Lung (tissue), 12 donors: ENCODE results near the gene CEP57L1. TPM values are rescaled to one million over a fixed set of nuclear protein-coding genes. Genes with fewer than 3 reads are reported as not detected.

ENCODE experiments used
- ATAC-seq: fragments of 200-7000 bp; cut with Tn5 transposase; one replicate; pipeline ENCODE4 v1.9.1; 2020; ENCODE audit warnings: moderate number of reproducible peaks; ENCODE audit not compliant: insufficient read depth, low FRiP score
- DNase-seq, 3 donors: peaks; one replicate each; pipeline ENCODE4 v3.0.0-alpha.2; 2013 to 2017
- H3K27ac ChIP-seq, 2 donors: one replicate each; pipeline ENCODE4 v1.5.1; 2013; ENCODE audit warnings: mild to moderate bottlenecking in 2 of 2, moderate library complexity in 2 of 2, control low read depth in 1 of 2, inconsistent platforms in 1 of 2, low read depth in 1 of 2, low read length in 1 of 2
- H3K27me3 ChIP-seq, 3 donors: one replicate each; pipeline ENCODE4 v1.5.1; 2013; ENCODE audit warnings: low read length in 2 of 3; ENCODE audit not compliant: control insufficient read depth in 3 of 3, insufficient read depth in 3 of 3
- H3K36me3 ChIP-seq, 4 donors: one replicate each; pipeline ENCODE4 v1.5.1; 2013; ENCODE audit warnings: low read length in 4 of 4, mild to moderate bottlenecking in 1 of 4, moderate library complexity in 1 of 4; ENCODE audit not compliant: control insufficient read depth in 4 of 4, insufficient read depth in 4 of 4
- H3K4me1 ChIP-seq, 5 donors: one replicate each; pipeline ENCODE4 v1.5.1; 2013; ENCODE audit warnings: low read length in 5 of 5, mild to moderate bottlenecking in 2 of 5, moderate library complexity in 1 of 5; ENCODE audit not compliant: control insufficient read depth in 5 of 5, insufficient read depth in 5 of 5
- H3K4me3 ChIP-seq: one replicate; pipeline ENCODE4 v1.5.1; 2013; ENCODE audit warnings: mild to moderate bottlenecking, control low read depth, moderate library complexity
- H3K9ac ChIP-seq, 2 donors: one replicate each; pipeline ENCODE4 v1.5.1; 2013; ENCODE audit warnings: low read length in 2 of 2, control low read depth in 1 of 2; ENCODE audit not compliant: insufficient read depth in 1 of 2
- H3K9me3 ChIP-seq, 4 donors: one replicate each; pipeline ENCODE4 v1.5.1; 2013; ENCODE audit warnings: low read length in 3 of 4, mild to moderate bottlenecking in 1 of 4, moderate library complexity in 1 of 4; ENCODE audit not compliant: control insufficient read depth in 4 of 4, insufficient read depth in 3 of 4
- WGBS, 2 donors: extraction: QIAGEN DNeasy Blood & Tissue Kit; methylation state at CpG; one replicate each; pipeline ENCODE4 v1.1.7; 2013; 5-methylcytosine and 5-hydroxymethylcytosine counted together
- polyA plus RNA-seq, 2 donors: library from polyadenylated mRNA; stranded (reverse); fragments of 200-250 nt; gene quantifications; one replicate each; pipeline ENCODE4 v1.2.1, GENCODE V29; 2013
- total RNA-seq, 2 donors: library from RNA; depleted of rRNA in 1 of 2; stranded (reverse); fragments of >200 nt in 1 of 2; gene quantifications; one replicate each; pipeline ENCODE4 v1.2.1, GENCODE V29; 2014 to 2021
- TF ChIP-seq, protein P1 (sequence below): IDR thresholded peaks from 2 replicates; pipeline ENCODE4 v1.5.1; 2012; ENCODE audit warnings: mild to moderate bottlenecking; ENCODE audit errors: control extremely low read depth, extremely low read depth
- donor health status: control.
- donor health status: control.
- donor health status: Bipolar disorder and iron deficiency.
- donor health status: healthy.
- donor health status: DM: yes; HTN: yes; CAD: no.

Gene CEP57L1
- total and polyA plus RNA-seq, 4 donors = 4.8 to 44.3 (median 8.2) TPM

GRCh38 chr6:109056661-109057060, 38.6 kb upstream of the CEP57L1 start:
- no peak overlapping the region for H3K4me3 ChIP-seq
- no peaks in the 10 kb centered on the region for H3K27me3 ChIP-seq
- TF ChIP-seq, protein P1, sequence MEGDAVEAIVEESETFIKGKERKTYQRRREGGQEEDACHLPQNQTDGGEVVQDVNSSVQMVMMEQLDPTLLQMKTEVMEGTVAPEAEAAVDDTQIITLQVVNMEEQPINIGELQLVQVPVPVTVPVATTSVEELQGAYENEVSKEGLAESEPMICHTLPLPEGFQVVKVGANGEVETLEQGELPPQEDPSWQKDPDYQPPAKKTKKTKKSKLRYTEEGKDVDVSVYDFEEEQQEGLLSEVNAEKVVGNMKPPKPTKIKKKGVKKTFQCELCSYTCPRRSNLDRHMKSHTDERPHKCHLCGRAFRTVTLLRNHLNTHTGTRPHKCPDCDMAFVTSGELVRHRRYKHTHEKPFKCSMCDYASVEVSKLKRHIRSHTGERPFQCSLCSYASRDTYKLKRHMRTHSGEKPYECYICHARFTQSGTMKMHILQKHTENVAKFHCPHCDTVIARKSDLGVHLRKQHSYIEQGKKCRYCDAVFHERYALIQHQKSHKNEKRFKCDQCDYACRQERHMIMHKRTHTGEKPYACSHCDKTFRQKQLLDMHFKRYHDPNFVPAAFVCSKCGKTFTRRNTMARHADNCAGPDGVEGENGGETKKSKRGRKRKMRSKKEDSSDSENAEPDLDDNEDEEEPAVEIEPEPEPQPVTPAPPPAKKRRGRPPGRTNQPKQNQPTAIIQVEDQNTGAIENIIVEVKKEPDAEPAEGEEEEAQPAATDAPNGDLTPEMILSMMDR = no peak
- DNase-seq = no peak
- H3K9me3 ChIP-seq = no peaks in the 10 kb centered on the region
- ATAC-seq = no peak
- peaks cover 0 to 20% (median 10%) of the 10 kb centered on the region in 5 donors for H3K4me1 ChIP-seq
- H3K9ac ChIP-seq = no peak overlapping the region
- no peaks in the 10 kb centered on the region for H3K36me3 ChIP-seq
- no peak overlapping the region for H3K27ac ChIP-seq

GRCh38 chr6:109058620-109059019, 36.7 kb upstream of the CEP57L1 start:
- DNase-seq = peak in 1 of 3 donors; percentile 22
- H3K36me3 ChIP-seq = no peaks in the 10 kb centered on the region
- H3K9me3 ChIP-seq = no peaks in the 10 kb centered on the region
- H3K9ac ChIP-seq = no peak overlapping the region
- TF ChIP-seq, protein P1 = no peak
- no peak overlapping the region for H3K27ac ChIP-seq
- no peak for ATAC-seq
- no peak overlapping the region for H3K4me3 ChIP-seq
- peaks cover 0 to 24% (median 7%) of the 10 kb centered on the region in 5 donors for H3K4me1 ChIP-seq
- 12 to 20% methylated on average over 2 of the region's 2 CpGs for WGBS, 2 donors
- H3K27me3 ChIP-seq = no peaks in the 10 kb centered on the region

GRCh38 chr6:109059153-109059552, 36.2 kb upstream of the CEP57L1 start:
- peaks cover 0 to 24% (median 6%) of the 10 kb centered on the region in 5 donors for H3K4me1 ChIP-seq
- 34 to 39% methylated on average over 3 of the region's 3 CpGs for WGBS, 2 donors
- no peaks in the 10 kb centered on the region for H3K36me3 ChIP-seq
- TF ChIP-seq, protein P1 = no peak
- ATAC-seq = peak; percentile 55
- peak in 2 of 3 donors; percentile 31 to 57 for DNase-seq
- peak overlapping the region; percentile 45 to 66 for H3K27ac ChIP-seq
- H3K9ac ChIP-seq = no peak overlapping the region
- H3K27me3 ChIP-seq = no peaks in the 10 kb centered on the region
- H3K9me3 ChIP-seq = no peaks in the 10 kb centered on the region
- no peak overlapping the region for H3K4me3 ChIP-seq

GRCh38 chr6:109059571-109060021, 35.7 kb upstream of the CEP57L1 start:
- peak overlapping the region; percentile 45 to 66 for H3K27ac ChIP-seq
- H3K27me3 ChIP-seq = no peaks in the 10 kb centered on the region
- peak overlapping the region in 1 of 2 donors; percentile 40 for H3K9ac ChIP-seq
- no peak overlapping the region for H3K4me3 ChIP-seq
- H3K9me3 ChIP-seq = no peaks in the 10 kb centered on the region
- 25 to 28% methylated on average over 4 of the region's 4 CpGs for WGBS, 2 donors
- ATAC-seq = peak; percentile 59
- H3K4me1 ChIP-seq = peaks cover 0 to 24% (median 6%) of the 10 kb centered on the region in 5 donors
- no peaks in the 10 kb centered on the region for H3K36me3 ChIP-seq
- TF ChIP-seq, protein P1 = no peak
- peak in 1 of 3 donors; percentile 34 for DNase-seq
